HG03442 (cell line): Measurements from ENCODE around the gene ZNF512B.
"Not testable (repeated sequence)": the region's sequence is repeated elsewhere in the genome, so short reads cannot be mapped to it uniquely, and the experiment has no call there.

Experiments used
- ATAC-seq: cut with Tn5 transposase; IDR thresholded peaks from one replicate; pipeline ENCODE4 v1.9.1; 2021; ENCODE audit warnings: mild to moderate bottlenecking, moderate library complexity; ENCODE audit not compliant: unreplicated experiment

ZNF512B gene

GRCh38 chr20:63935447-63935846 is 34.3 kb downstream of the ZNF512B start:
- no peak for ATAC-seq

- no peak for ATAC-seq
These were observed 35.3 kb downstream of the ZNF512B start for GRCh38 chr20:63934271-63935068.

- no peak for ATAC-seq
These were observed 36.1 kb downstream of the ZNF512B start for GRCh38 chr20:63933646-63934045.

- ATAC-seq = no peak
These were observed 37.0 kb downstream of the ZNF512B start for GRCh38 chr20:63932606-63933160.

GRCh38 chr20:63931735-63932134 is 38.0 kb downstream of the ZNF512B start:
- ATAC-seq = no peak

GRCh38 chr20:63930971-63931553 is 38.7 kb downstream of the ZNF512B start:
- no peak for ATAC-seq

- not testable (repeated sequence) for ATAC-seq
These were observed 40.3 kb downstream of the ZNF512B start for GRCh38 chr20:63929473-63929883.

- no peak for ATAC-seq
These were observed 40.7 kb downstream of the ZNF512B start for GRCh38 chr20:63929071-63929470.

GRCh38 chr20:63926298-63926697 is 43.4 kb downstream of the ZNF512B start:
- no peak for ATAC-seq

GRCh38 chr20:63924241-63924640 is 45.5 kb downstream of the ZNF512B start:
- ATAC-seq = no peak

GRCh38 chr20:63923651-63924050 is 46.1 kb downstream of the ZNF512B start:
- ATAC-seq = no peak

- no peak for ATAC-seq
These were observed 49.5 kb downstream of the ZNF512B start for GRCh38 chr20:63920226-63920625.

GRCh38 chr20:63919130-63919529 is 50.6 kb downstream of the ZNF512B start:
- ATAC-seq = no peak

GRCh38 chr20:63917811-63918210 is 51.9 kb downstream of the ZNF512B start:
- ATAC-seq = no peak

- not testable (repeated sequence) for ATAC-seq
These were observed 53.3 kb downstream of the ZNF512B start for GRCh38 chr20:63916371-63916939.

GRCh38 chr20:63915471-63915870 is 54.3 kb downstream of the ZNF512B start:
- ATAC-seq = no peak

- no peak for ATAC-seq
These were observed 56.0 kb downstream of the ZNF512B start for GRCh38 chr20:63913768-63914167.

- ATAC-seq = no peak
These were observed 58.6 kb downstream of the ZNF512B start for GRCh38 chr20:63911176-63911575.

GRCh38 chr20:63908008-63908682 is 61.6 kb downstream of the ZNF512B start:
- ATAC-seq = no peak
